ENCODE data around the gene FUOM. TPM values are rescaled to one million over a fixed set of nuclear protein-coding genes. Genes with fewer than 3 reads are reported as not detected.

FUOM gene
- total and polyA plus RNA-seq, 2 of the 8 experiments (the other 6 are each of a cell fraction or from before 2014, with no cell fraction given), result 22.0 to 30.4 TPM

DNA sequence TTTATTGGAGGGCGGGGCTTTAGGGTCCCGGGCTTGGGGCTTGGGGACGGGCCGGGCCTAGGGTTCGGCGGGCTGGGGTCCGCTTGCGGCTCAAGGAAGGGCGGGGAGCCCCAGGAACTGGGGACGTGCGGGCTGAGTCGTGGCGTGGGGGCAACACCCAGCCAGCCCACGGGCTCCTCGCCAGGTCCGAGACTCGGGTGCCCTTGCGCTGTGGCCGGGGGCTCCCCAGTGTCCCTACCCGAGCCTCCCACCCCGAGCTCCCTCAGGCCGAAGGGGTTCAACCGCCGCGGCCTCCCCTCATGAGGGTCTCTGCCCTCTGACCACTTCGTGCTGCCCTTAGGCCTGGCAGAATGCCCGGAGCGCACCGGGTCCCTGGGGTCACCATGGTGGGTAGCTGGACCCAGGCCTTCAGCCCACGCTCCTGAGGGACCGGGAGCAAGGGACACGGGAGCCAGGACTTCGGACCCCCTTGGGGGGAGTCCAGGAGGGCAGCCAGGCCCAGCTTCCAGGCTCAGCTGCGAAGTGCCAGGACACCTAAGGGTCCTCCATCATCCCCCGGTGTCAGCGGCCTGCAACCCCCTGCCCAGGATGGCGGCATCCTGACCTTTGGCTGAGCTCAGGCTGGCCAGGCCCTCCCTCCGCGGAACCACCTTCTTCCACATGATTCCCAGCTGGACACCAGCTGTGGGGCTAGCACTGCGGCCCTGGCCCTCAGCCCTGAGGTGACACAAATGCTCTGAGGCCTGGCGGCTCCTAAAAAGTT, 524 bp upstream of the FUOM start:
- ChIA-PET POLR2A (ENCODE audit: partially characterized antibody) (interaction anchor here (0.9 to 5.0 kb wide), 14 partner anchors 10 to 51 kb away, joined by 3 to 38 read pairs (median 6); partner anchors contain the start of genes CALY, ECHS1 and PRAP1), CTCF (ENCODE audit: partially characterized antibody) (interaction anchor here (1.2 to 2.1 kb wide), 3 partner anchors 11 to 51 kb away, joined by 3 to 9 read pairs (median 9); no protein-coding TSS in a partner anchor)
- no peak overlapping the region for H2BK120ac ChIP-seq (replicated peaks; ENCODE audit: low read depth, low read length)
- DNase-seq (ENCODE audit: low read depth in 1 of 2, low spot score in 2 of 2), result peak in 1 of 2 experiments; percentile 55
- no peak overlapping the region for H3K9ac ChIP-seq (replicated peaks in 1 of 4; ENCODE audit: extremely low read depth in 1 of 4, low read depth in 3 of 4, low read length in 3 of 4)
- WGBS, 2 experiments (ENCODE audit: extremely low coverage in 1 of 2, insufficient coverage in 1 of 2, insufficient read length in 1 of 2, insufficient replicate concordance in 2 of 2, low coverage in 1 of 2, low lambda C conversion rate in 2 of 2, missing lambda C conversion rate in 1 of 2), result 93% methylated on average over 19 of the region's 41 CpGs; no CpG with 5 or more reads in 1 of the 2 experiments
- H2BK20ac ChIP-seq (ENCODE audit: low read length), result no peak overlapping the region
- no peak overlapping the region for H3K18ac ChIP-seq (ENCODE audit: extremely low read depth, low read length)
- peaks cover 7 to 16% of the 10 kb centered on the region in 2 experiments for H4K20me1 ChIP-seq (replicated peaks in 1 of 2; ENCODE audit: control insufficient read depth in 1 of 2, insufficient read depth in 2 of 2, low read length in 2 of 2)
- H3K4me1 ChIP-seq (replicated peaks in 1 of 4; ENCODE audit: control insufficient read depth in 3 of 4, insufficient read depth in 4 of 4, low read length in 3 of 4), result peaks cover 0 to 6% (median 3%) of the 10 kb centered on the region in 4 experiments; a peak in 3 of 7 replicates
- H3K27ac ChIP-seq (ENCODE audit: low read depth, low read length), result no peak overlapping the region
- no peaks in the 10 kb centered on the region; the same call in 1 of the 2 replicates for H3K79me1 ChIP-seq (ENCODE audit: low read depth, low read length)
- H3K14ac ChIP-seq (ENCODE audit: insufficient read length), result no peak overlapping the region
- no peak overlapping the region; a peak in 1 of 4 replicates for H3K4me2 ChIP-seq (ENCODE audit: insufficient read depth in 1 of 2, low read depth in 2 of 2, low read length in 2 of 2)
- peaks cover 4 to 13% (median 10%) of the 10 kb centered on the region in 4 experiments; a peak in 7 of 8 replicates for H3K36me3 ChIP-seq (ENCODE audit: control insufficient read depth in 2 of 4, insufficient read depth in 4 of 4, low read length in 3 of 4)
- no peak overlapping the region for H4K91ac ChIP-seq (replicated peaks; ENCODE audit: insufficient read length, low read length)
- H3K4ac ChIP-seq (replicated peaks; ENCODE audit: insufficient read length, low read depth, low read length), result no peak overlapping the region
- H3K56ac ChIP-seq (replicated peaks; ENCODE audit: insufficient read length, low read depth, low read length), result no peak overlapping the region
- 0 out of 2 replicates have a peak overlapping the region, but pooled peaks have one; percentile 27 for H2BK12ac ChIP-seq (ENCODE audit: low read depth, low read length)
- H2AFZ ChIP-seq (ENCODE audit: low read length), result peak overlapping the region; percentile 19; the same call in 1 of the 2 replicates
- H3K79me2 ChIP-seq (ENCODE audit: control insufficient read depth in 1 of 2, insufficient read depth in 2 of 2, low read length in 2 of 2), result no peaks in the 10 kb centered on the region
- no peak overlapping the region for H2AK5ac ChIP-seq (ENCODE audit: low read depth, low read length)
- H4K8ac ChIP-seq (ENCODE audit: extremely low read depth, insufficient read depth, low read length), result peak overlapping the region; percentile 28; the same call in 1 of the 2 replicates
- peaks cover 6% of the 10 kb centered on the region; the same call in 1 of the 2 replicates for H3K23me2 ChIP-seq (ENCODE audit: low read depth, low read length)
- no peaks in the 10 kb centered on the region for H3K9me3 ChIP-seq (ENCODE audit: insufficient read depth in 2 of 2, low read depth in 1 of 2, low read length in 1 of 2)
- H3K4me3 ChIP-seq (ENCODE audit: extremely low read depth in 1 of 4, insufficient read depth in 2 of 4, low read depth in 3 of 4, low read length in 4 of 4), result no peak overlapping the region; a peak in 1 of 8 replicates
- H3K27me3 ChIP-seq (replicated peaks in 1 of 4; ENCODE audit: control insufficient read depth in 3 of 4, extremely low read depth in 1 of 4, insufficient read depth in 3 of 4, low read length in 3 of 4), result peaks cover 0 to 19% (median 7%) of the 10 kb centered on the region in 4 experiments; a peak in 5 of 7 replicates
- no peak overlapping the region for H3K23ac ChIP-seq (ENCODE audit: insufficient read length)
- H4K5ac ChIP-seq (ENCODE audit: insufficient read length, low read depth, low read length), result no peak overlapping the region
- no peak overlapping the region for H2BK15ac ChIP-seq (ENCODE audit: low read length)
- FAIRE-seq, result no peak
- no peak overlapping the region for H2BK5ac ChIP-seq (ENCODE audit: low read depth, low read length)
- TF ChIP-seq SIX5 (IDR thresholded peaks at IDR 0.05; ENCODE audit: low read depth, low read length) (no peak), POU5F1 (IDR thresholded peaks at IDR 0.05; ENCODE audit: low read depth, low read length) (no peak), POLR2A (IDR thresholded peaks at IDR 0.05; ENCODE audit: control extremely low read depth in 1 of 2, low read depth in 2 of 2, low read length in 2 of 2) (no peak), RFX5 (IDR thresholded peaks at IDR 0.05; ENCODE audit: borderline replicate concordance, low read depth, low read length) (no peak), SIRT6 (IDR thresholded peaks at IDR 0.05; ENCODE audit: low read length) (no peak), TCF12 (IDR thresholded peaks at IDR 0.05; ENCODE audit: low read depth, low read length) (no peak), CHD2 (IDR thresholded peaks at IDR 0.05; ENCODE audit: low read length) (no peak), CREB1 (IDR thresholded peaks at IDR 0.05) (no peak), KDM1A (IDR thresholded peaks at IDR 0.05; ENCODE audit: borderline replicate concordance, low read length) (no peak), CHD1 (IDR thresholded peaks at IDR 0.05; ENCODE audit: low read depth, low read length) (no peak)
- TF ChIP-seq, protein P1, sequence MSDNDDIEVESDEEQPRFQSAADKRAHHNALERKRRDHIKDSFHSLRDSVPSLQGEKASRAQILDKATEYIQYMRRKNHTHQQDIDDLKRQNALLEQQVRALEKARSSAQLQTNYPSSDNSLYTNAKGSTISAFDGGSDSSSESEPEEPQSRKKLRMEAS (IDR thresholded peaks at IDR 0.05), result no peak
